WTC11 (cell line): ENCODE data around the gene LRRC72. TPM values are rescaled to one million over a fixed set of nuclear protein-coding genes. Genes with fewer than 3 reads are reported as not detected.

Source experiments
- ATAC-seq: fragments of 200-7000 bp; cut with Tn5 transposase; 2 replicates; pipeline ENCODE4 v1.10.0; 2021; ENCODE audit warnings: mild to moderate bottlenecking, moderate library complexity
- CTCF ChIA-PET: fragments of 300-600 bp; sonication (Branson Sonifier 250); formaldehyde crosslinking; loops from one replicate; lab custom pipeline; 2021; ENCODE audit warnings: antibody characterized with exemption; lab: Charles Lee
- POLR2A ChIA-PET: fragments of 350-600 bp; sonication (Branson Sonifier 250); formaldehyde crosslinking; loops from one replicate; lab custom pipeline; 2021; ENCODE audit warnings: antibody characterized with exemption; lab: Charles Lee
- DNase-seq: peaks from one replicate; pipeline ENCODE4 v3.0.0; 2021; ENCODE audit warnings: low spot score
- H3K27ac Mint-ChIP-seq: 2 replicates; pipeline ENCODE4 v1.8.0; 2021; ENCODE audit warnings: mixed read lengths
- H3K27me3 Mint-ChIP-seq: 2 replicates; pipeline ENCODE4 v1.8.0; 2021; ENCODE audit warnings: low read depth, mild to moderate bottlenecking, moderate library complexity, mixed read lengths
- H3K36me3 Mint-ChIP-seq: 2 replicates; pipeline ENCODE4 v1.8.0; 2021; ENCODE audit warnings: mixed read lengths
- H3K4me1 Mint-ChIP-seq: 2 replicates; pipeline ENCODE4 v1.8.0; 2022; ENCODE audit warnings: mixed read lengths
- H3K4me3 Mint-ChIP-seq: 2 replicates; pipeline ENCODE4 v1.8.0; 2021; ENCODE audit warnings: mild to moderate bottlenecking, moderate library complexity, mixed read lengths
- H3K9me3 Mint-ChIP-seq: 2 replicates; pipeline ENCODE4 v1.8.0; 2021; ENCODE audit warnings: mixed read lengths
- ATF3 ChIP-seq: sonication (generic); formaldehyde crosslinking; conservative IDR thresholded peaks from 2 replicates; pipeline ENCODE4 v1.8.1; 2022; ENCODE audit warnings: mild to moderate bottlenecking, missing genetic modification reagents
- CREM ChIP-seq: sonication (generic); formaldehyde crosslinking; IDR thresholded peaks from 2 replicates; pipeline ENCODE4 v1.8.1; 2022; ENCODE audit warnings: mild to moderate bottlenecking, missing genetic modification reagents, moderate library complexity
- HMGA2 ChIP-seq: fragments of 250-450 bp; sonication (Bioruptor Pico); IDR thresholded peaks from 2 replicates; pipeline ENCODE4 v1.4.0; 2021; ENCODE audit warnings: mild to moderate bottlenecking, moderate library complexity
- KAT7 ChIP-seq: sonication (generic); formaldehyde crosslinking; IDR thresholded peaks from 2 replicates; pipeline ENCODE4 v1.8.1; 2023; ENCODE audit warnings: missing genetic modification reagents, mild to moderate bottlenecking, borderline replicate concordance
- NFATC4 ChIP-seq: fragments of 250-450 bp; sonication (Bioruptor Pico); IDR thresholded peaks from 2 replicates; pipeline ENCODE4 v1.9.0; 2021; ENCODE audit warnings: mild to moderate bottlenecking
- OVOL2 ChIP-seq: fragments of 250-450 bp; sonication (Bioruptor Pico); IDR thresholded peaks from 2 replicates; pipeline ENCODE4 v1.9.0; 2021; ENCODE audit warnings: mild to moderate bottlenecking, borderline replicate concordance
- RELA ChIP-seq: sonication (generic); formaldehyde crosslinking; IDR thresholded peaks from 2 replicates; pipeline ENCODE4 v1.8.1; 2022; ENCODE audit warnings: missing genetic modification reagents, mild to moderate bottlenecking, borderline replicate concordance
- TEAD1 ChIP-seq: sonication (generic); formaldehyde crosslinking; IDR thresholded peaks from 2 replicates; pipeline ENCODE4 v1.8.0; 2022; ENCODE audit warnings: mild to moderate bottlenecking, missing genetic modification reagents
- ZBTB43 ChIP-seq: sonication (generic); formaldehyde crosslinking; IDR thresholded peaks from 2 replicates; pipeline ENCODE4 v1.8.1; 2023; ENCODE audit warnings: mild to moderate bottlenecking, missing genetic modification reagents
- ZNF121 ChIP-seq: sonication (generic); formaldehyde crosslinking; IDR thresholded peaks from 2 replicates; pipeline ENCODE4 v1.8.0; 2023; ENCODE audit warnings: missing genetic modification reagents
- ZNF232 ChIP-seq: sonication (generic); formaldehyde crosslinking; IDR thresholded peaks from 2 replicates; pipeline ENCODE4 v1.8.0; 2022; ENCODE audit warnings: mild to moderate bottlenecking, missing genetic modification reagents
- ZNF317 ChIP-seq: sonication (generic); formaldehyde crosslinking; IDR thresholded peaks from 2 replicates; pipeline ENCODE4 v1.8.1; 2023; ENCODE audit warnings: low read depth, mild to moderate bottlenecking, moderate library complexity, missing genetic modification reagents, borderline replicate concordance
- ZNF396 ChIP-seq: fragments of 250-450 bp; sonication (Bioruptor Pico); IDR thresholded peaks from 2 replicates; pipeline ENCODE4 v1.8.0; 2021; ENCODE audit warnings: mild to moderate bottlenecking, moderate library complexity, borderline replicate concordance
- total RNA-seq: library from RNA; stranded (reverse); gene quantifications from 3 replicates; pipeline ENCODE4 v1.2.3, GENCODE V29; 2021
- TF ChIP-seq, protein P1 (sequence below): sonication (generic); formaldehyde crosslinking; IDR thresholded peaks from 2 replicates; pipeline ENCODE4 v1.8.1; 2023; ENCODE audit warnings: mild to moderate bottlenecking, missing genetic modification reagents, borderline replicate concordance
- TF ChIP-seq, protein P2 (sequence below): sonication (generic); formaldehyde crosslinking; conservative IDR thresholded peaks from 2 replicates; pipeline ENCODE4 v1.8.1; 2023; ENCODE audit warnings: mild to moderate bottlenecking, low read depth, missing genetic modification reagents, moderate library complexity

LRRC72 gene
- total RNA-seq, 1 experiment from 2014 or later: not detected

DNA sequence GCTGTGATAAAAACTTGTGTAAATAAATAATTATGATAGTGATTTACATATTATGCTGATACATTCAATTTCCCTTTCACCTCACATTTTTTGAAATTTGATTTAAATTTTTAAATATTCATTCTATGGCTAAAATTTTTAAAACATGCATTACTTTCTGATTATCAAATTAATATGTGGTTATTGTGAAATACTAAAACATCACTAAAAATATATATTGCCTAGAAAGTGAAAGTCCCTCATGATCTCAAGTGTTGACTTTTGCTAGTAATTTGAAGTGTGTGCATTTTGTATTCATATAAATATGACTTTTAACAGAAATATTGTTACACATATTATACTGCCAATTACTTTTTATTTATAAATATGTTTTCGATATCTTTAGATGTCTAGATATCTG lies 3.1 kb downstream of the LRRC72 start:
- Mint-ChIP-seq H3K4me1 (peaks cover 7% of the 10 kb centered on the region; the same call in 1 of the 2 replicates), H3K9me3 (no peaks in the 10 kb centered on the region), H3K27me3 (no peaks in the 10 kb centered on the region), H3K27ac (no peak overlapping the region), H3K4me3 (no peak overlapping the region), H3K36me3 (no peaks in the 10 kb centered on the region)
- ATAC-seq: no peak
- DNase-seq: no peak
- CTCF ChIA-PET: no interaction called here
- POLR2A ChIA-PET: no interaction called here
- no peak for TF ChIP-seq ZNF232 (CRISPR knock-in tag)

- H3K36me3 Mint-ChIP-seq: no peaks in the 10 kb centered on the region
These were observed 5.1 kb downstream of the LRRC72 start for GRCh38 chr7:16531707-16532106.

DNA sequence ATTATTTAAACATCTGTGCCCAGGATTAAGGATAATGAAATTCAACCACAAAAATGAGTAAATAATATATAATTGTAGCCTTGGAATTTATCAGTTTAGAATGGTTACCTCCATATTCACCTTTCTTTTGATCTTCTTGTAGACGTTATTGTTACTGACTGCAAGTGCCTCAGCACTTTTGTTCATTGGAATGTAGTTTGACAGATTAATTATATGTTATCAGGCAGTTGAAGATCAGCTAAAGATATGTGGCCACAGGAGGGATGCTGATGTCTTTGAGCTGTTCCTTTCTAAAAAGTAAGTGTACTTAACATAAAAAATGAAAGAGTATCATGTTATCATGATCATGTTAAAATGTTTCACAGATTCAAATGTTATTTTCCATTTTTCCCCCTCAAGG lies 5.6 kb downstream of the LRRC72 start:
- Mint-ChIP-seq H3K36me3 (no peaks in the 10 kb centered on the region), H3K27ac (no peak overlapping the region), H3K9me3 (no peaks in the 10 kb centered on the region), H3K27me3 (no peaks in the 10 kb centered on the region), H3K4me1 (peaks cover 7% of the 10 kb centered on the region; the same call in 1 of the 2 replicates), H3K4me3 (no peak overlapping the region)
- TF ChIP-seq KAT7 (CRISPR knock-in tag): no peak
- TF ChIP-seq NFATC4 (CRISPR knock-in tag): no peak
- no peak for TF ChIP-seq ZNF121 (CRISPR knock-in tag)
- TF ChIP-seq ATF3: no peak
- no peak for TF ChIP-seq RELA
- TF ChIP-seq, protein P1, sequence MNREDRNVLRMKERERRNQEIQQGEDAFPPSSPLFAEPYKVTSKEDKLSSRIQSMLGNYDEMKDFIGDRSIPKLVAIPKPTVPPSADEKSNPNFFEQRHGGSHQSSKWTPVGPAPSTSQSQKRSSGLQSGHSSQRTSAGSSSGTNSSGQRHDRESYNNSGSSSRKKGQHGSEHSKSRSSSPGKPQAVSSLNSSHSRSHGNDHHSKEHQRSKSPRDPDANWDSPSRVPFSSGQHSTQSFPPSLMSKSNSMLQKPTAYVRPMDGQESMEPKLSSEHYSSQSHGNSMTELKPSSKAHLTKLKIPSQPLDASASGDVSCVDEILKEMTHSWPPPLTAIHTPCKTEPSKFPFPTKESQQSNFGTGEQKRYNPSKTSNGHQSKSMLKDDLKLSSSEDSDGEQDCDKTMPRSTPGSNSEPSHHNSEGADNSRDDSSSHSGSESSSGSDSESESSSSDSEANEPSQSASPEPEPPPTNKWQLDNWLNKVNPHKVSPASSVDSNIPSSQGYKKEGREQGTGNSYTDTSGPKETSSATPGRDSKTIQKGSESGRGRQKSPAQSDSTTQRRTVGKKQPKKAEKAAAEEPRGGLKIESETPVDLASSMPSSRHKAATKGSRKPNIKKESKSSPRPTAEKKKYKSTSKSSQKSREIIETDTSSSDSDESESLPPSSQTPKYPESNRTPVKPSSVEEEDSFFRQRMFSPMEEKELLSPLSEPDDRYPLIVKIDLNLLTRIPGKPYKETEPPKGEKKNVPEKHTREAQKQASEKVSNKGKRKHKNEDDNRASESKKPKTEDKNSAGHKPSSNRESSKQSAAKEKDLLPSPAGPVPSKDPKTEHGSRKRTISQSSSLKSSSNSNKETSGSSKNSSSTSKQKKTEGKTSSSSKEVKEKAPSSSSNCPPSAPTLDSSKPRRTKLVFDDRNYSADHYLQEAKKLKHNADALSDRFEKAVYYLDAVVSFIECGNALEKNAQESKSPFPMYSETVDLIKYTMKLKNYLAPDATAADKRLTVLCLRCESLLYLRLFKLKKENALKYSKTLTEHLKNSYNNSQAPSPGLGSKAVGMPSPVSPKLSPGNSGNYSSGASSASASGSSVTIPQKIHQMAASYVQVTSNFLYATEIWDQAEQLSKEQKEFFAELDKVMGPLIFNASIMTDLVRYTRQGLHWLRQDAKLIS (CRISPR knock-in tag): no peak
- no peak for TF ChIP-seq OVOL2
- TF ChIP-seq HMGA2: no peak
- no peak for TF ChIP-seq ZBTB43
- no peak for TF ChIP-seq CREM (CRISPR knock-in tag)
- POLR2A ChIA-PET: no interaction called here
- ATAC-seq: no peak
- no peak for DNase-seq
- CTCF ChIA-PET: interaction anchor here (2.4 kb wide), 1 partner anchor 32 kb away, joined by 6 read pairs; no protein-coding TSS in a partner anchor

More at GRCh38 chr7:16531707-16532106, 5.1 kb downstream of the LRRC72 start:
- no peak overlapping the region for H3K4me3 Mint-ChIP-seq
- ChIA-PET CTCF (interaction anchor here (2.4 kb wide), 1 partner anchor 33 kb away, joined by 6 read pairs; no protein-coding TSS in a partner anchor), POLR2A (no interaction called here)
- TF ChIP-seq ZNF317 (CRISPR knock-in tag): no peak
- no peak for TF ChIP-seq ZNF396
- TF ChIP-seq, protein P2, sequence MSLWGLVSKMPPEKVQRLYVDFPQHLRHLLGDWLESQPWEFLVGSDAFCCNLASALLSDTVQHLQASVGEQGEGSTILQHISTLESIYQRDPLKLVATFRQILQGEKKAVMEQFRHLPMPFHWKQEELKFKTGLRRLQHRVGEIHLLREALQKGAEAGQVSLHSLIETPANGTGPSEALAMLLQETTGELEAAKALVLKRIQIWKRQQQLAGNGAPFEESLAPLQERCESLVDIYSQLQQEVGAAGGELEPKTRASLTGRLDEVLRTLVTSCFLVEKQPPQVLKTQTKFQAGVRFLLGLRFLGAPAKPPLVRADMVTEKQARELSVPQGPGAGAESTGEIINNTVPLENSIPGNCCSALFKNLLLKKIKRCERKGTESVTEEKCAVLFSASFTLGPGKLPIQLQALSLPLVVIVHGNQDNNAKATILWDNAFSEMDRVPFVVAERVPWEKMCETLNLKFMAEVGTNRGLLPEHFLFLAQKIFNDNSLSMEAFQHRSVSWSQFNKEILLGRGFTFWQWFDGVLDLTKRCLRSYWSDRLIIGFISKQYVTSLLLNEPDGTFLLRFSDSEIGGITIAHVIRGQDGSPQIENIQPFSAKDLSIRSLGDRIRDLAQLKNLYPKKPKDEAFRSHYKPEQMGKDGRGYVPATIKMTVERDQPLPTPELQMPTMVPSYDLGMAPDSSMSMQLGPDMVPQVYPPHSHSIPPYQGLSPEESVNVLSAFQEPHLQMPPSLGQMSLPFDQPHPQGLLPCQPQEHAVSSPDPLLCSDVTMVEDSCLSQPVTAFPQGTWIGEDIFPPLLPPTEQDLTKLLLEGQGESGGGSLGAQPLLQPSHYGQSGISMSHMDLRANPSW (CRISPR knock-in tag): no peak
- TF ChIP-seq TEAD1 (CRISPR knock-in tag): no peak
- peaks cover 7% of the 10 kb centered on the region; the same call in 1 of the 2 replicates for H3K4me1 Mint-ChIP-seq
- ATAC-seq (no peak), DNase-seq (no peak)
- H3K27me3 Mint-ChIP-seq: no peaks in the 10 kb centered on the region
- H3K27ac Mint-ChIP-seq: no peak overlapping the region
- H3K9me3 Mint-ChIP-seq: no peaks in the 10 kb centered on the region
